Adipocyte (in vitro differentiated cells): ENCODE results near the gene RSBN1.
A peak's percentile ranks its signal among the peaks of the same experiment; 100 is the strongest.
"Not testable (repeated sequence)": the region's sequence is repeated elsewhere in the genome, so short reads cannot be mapped to it uniquely, and the experiment has no call there.

Source experiments
- DNase-seq: peaks from one replicate; pipeline ENCODE4 v3.0.0-alpha.2; 2015; ENCODE audit warnings: low read depth
- H3K27me3 ChIP-seq: replicated peaks from 2 replicates; pipeline ENCODE4 v1.7.0; 2013; ENCODE audit warnings: mild to moderate bottlenecking, low read length, moderate library complexity; ENCODE audit not compliant: control insufficient read depth, insufficient read depth
- H3K36me3 ChIP-seq: 2 replicates; pipeline ENCODE4 v1.7.0; 2013; ENCODE audit warnings: low read length, mild to moderate bottlenecking, moderate library complexity; ENCODE audit not compliant: control insufficient read depth, insufficient read depth, severe bottlenecking
- H3K4me1 ChIP-seq: 2 replicates; pipeline ENCODE4 v1.7.0; 2013; ENCODE audit warnings: mild to moderate bottlenecking, low read length, moderate library complexity; ENCODE audit not compliant: control insufficient read depth, insufficient read depth
- H3K4me3 ChIP-seq: 2 replicates; pipeline ENCODE4 v1.7.0; 2013; ENCODE audit warnings: mild to moderate bottlenecking, low read length, moderate library complexity
- H3K9ac ChIP-seq: 2 replicates; pipeline ENCODE4 v1.7.0; 2013; ENCODE audit warnings: mild to moderate bottlenecking, low read length, moderate library complexity
- H3K9me3 ChIP-seq: 2 replicates; pipeline ENCODE4 v1.7.0; 2013; ENCODE audit warnings: mild to moderate bottlenecking, low read length, moderate library complexity; ENCODE audit not compliant: control insufficient read depth

The RSBN1 gene

DNA sequence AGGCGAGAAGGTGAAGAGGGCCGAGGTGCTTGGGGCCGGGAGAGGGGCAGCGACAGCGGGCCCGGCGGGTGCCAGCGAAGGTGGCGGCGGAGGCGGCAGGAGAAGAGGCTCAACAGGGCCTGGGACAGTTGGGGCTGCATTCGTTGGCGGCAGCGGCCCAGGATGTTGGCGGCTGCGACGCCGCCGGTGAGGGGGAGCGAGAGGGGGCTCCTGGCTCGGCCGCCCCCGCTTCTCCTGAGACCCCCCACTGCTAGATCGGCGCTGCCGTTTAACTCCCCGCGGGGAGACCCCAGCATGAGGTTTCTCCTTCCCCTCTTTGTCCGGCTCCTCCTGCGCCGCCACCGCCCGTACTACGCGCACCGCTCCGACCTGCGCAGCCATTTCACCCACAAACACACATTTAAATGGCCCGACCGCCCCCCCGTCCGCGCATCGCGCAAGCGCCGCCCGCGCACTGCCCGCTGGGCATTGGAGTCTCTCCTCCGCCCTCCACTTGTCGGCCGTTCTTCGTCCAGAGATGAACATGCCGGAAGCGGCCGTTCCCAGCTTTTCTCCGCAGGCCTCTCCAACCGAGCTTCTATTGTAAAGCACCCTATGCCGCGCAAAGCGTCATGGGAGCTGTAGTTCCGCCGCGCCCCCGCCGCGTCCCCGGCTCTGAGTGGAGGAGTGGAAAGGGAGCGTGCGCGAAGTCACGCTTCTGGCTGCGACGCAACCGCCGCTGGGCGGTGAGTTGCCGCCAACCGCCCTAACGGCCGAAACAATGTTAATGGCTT is at the start of gene RSBN1:
TSS of gene RSBN1 (minus strand) at position 589 of the 773 bp plus-strand sequence. CDS start at position 525, 64 bp downstream.
- H3K4me1 ChIP-seq = peaks cover 26% of the 10 kb centered on the region
- no peaks in the 10 kb centered on the region for H3K27me3 ChIP-seq
- peak; percentile 100 for DNase-seq
- H3K9me3 ChIP-seq = no peaks in the 10 kb centered on the region
- H3K4me3 ChIP-seq = peak within 1 kb of the TSS; percentile 91
- peak within 1 kb of the TSS; percentile 94 for H3K9ac ChIP-seq
- no peaks in the 10 kb centered on the region for H3K36me3 ChIP-seq

DNA sequence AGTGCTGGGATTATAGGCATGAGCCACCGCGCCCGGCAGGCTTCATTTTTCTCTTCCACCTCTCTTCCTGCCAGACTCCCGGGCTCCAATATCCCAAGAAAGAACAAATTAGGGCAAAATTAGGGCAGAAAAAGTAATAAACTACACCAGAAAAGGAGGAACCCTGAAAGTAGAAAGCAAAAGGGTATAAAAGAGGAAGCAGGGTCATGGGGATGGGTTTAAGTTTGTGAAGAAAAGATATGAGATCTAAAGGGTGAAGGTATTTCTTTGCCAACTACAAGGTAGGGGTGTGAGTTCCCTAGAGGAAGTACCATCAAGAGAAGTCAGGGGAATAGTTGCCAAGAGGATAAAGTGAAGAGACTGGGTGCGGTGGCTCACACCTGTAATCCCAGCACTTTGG is 49.4 kb upstream of the RSBN1 start:
- Histone ChIP-seq H3K9ac (no peak overlapping the region), H3K9me3 (no peaks in the 10 kb centered on the region), H3K27me3 (no peaks in the 10 kb centered on the region), H3K4me1 (peaks cover 26% of the 10 kb centered on the region), H3K36me3 (no peaks in the 10 kb centered on the region), H3K4me3 (no peak overlapping the region)
- DNase-seq = no peak

DNA sequence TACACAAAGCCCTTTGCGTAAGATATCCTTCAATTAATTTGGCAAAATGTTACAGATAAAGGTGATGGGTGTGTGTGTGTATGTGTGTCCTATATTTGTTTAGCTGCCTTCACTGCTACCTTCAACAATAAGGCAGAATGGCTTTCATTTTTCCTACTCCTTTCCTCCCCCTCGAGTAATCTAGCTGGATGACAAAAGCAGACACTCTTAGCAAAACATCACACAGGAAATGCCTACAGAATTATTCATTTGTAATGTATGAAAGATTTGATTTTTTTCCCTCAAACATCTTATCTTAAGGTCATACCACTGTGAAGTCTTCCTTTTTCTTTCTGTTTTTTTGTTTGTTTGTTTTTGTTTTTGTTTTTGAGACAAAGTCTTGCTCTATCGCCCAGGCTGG is 48.6 kb upstream of the RSBN1 start:
- H3K4me1 ChIP-seq = peaks cover 33% of the 10 kb centered on the region
- no peaks in the 10 kb centered on the region for H3K36me3 ChIP-seq
- H3K4me3 ChIP-seq = peak overlapping the region; percentile 64
- H3K27me3 ChIP-seq = no peaks in the 10 kb centered on the region
- peak overlapping the region; percentile 71 for H3K9ac ChIP-seq
- no peaks in the 10 kb centered on the region for H3K9me3 ChIP-seq
- peak; percentile 74 for DNase-seq

DNA sequence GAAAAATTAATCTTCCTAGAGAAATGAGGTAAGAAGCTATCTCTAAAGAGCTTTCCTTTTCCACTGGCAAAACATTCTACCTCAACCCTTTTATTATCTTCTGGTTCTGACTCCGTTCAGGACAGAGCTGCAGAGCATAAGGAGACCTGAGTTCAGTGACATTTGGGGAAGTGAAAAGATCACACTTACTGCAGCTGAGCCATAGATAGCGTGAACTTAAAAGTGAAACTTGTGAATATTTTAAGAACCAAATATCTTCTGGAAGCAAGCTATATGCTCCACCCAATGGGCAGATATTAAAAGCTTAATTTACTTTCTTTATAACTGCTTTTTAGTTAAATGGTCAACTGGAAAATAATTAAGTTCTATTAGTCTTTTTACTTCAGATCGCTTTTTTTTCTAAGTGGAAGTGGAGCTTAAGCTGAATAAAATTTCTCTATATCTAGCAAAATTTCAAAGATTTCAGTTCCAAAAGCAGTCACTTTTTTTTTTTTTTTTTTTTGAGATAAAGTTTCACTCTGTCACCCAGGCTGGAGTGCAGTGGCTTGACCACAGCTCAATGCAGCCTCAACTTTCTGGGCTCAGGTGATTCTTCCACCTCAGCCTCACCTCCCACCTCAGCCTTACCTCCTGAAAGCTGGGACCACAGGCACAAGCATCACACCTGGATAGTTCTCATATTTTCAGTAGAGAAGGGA is 47.4 kb upstream of the RSBN1 start:
- no peak for DNase-seq
- no peaks in the 10 kb centered on the region for H3K36me3 ChIP-seq
- peak overlapping the region; percentile 71 for H3K9ac ChIP-seq
- peak overlapping the region; percentile 64 for H3K4me3 ChIP-seq
- H3K9me3 ChIP-seq = no peaks in the 10 kb centered on the region
- H3K27me3 ChIP-seq = no peaks in the 10 kb centered on the region
- H3K4me1 ChIP-seq = peaks cover 44% of the 10 kb centered on the region

DNA sequence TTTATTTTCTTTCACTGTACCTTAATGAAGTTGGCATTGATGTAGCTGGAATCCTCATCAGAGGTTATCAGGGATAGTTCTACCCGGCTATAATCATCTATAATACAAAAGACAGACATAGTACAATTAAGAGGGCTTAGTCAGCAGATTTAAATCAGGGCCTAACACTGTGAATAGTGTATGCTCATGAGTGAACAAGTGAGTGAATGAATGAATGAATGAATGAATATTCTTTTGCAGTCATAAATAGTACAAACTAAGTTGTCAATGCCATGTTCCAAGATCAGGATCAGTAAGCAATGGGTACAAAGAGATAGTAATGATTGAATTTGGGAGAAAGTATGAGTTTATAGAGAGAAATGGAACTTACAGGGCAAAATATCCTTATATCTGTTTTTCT is 46.7 kb upstream of the RSBN1 start:
- Histone ChIP-seq H3K4me1 (peaks cover 44% of the 10 kb centered on the region), H3K4me3 (peak overlapping the region; percentile 64), H3K27me3 (no peaks in the 10 kb centered on the region), H3K36me3 (no peaks in the 10 kb centered on the region), H3K9ac (peak overlapping the region; percentile 71), H3K9me3 (no peaks in the 10 kb centered on the region)
- no peak for DNase-seq

DNA sequence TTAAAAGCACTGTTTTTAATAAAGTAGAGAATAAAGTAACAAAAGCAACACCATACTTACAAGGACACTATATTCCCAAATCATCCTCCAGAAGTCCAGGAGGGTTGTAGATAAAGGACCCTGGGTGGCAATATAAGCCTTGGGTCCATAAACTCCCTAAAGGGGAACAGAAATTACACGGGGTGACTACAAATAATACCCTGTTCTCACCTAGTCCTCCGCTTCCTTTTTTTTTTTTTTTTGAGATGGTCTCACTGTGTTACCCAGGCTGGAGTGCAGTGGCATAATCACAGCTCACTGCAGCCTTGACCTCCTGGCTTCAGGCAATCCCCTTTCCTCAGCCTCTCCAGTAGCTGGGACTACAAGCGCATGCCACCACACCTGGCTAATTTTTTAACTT is 46.1 kb upstream of the RSBN1 start:
- H3K4me3 ChIP-seq = no peak overlapping the region
- peaks cover 44% of the 10 kb centered on the region for H3K4me1 ChIP-seq
- no peak overlapping the region for H3K9ac ChIP-seq
- no peaks in the 10 kb centered on the region for H3K36me3 ChIP-seq
- H3K27me3 ChIP-seq = no peaks in the 10 kb centered on the region
- DNase-seq = no peak
- H3K9me3 ChIP-seq = no peaks in the 10 kb centered on the region

DNA sequence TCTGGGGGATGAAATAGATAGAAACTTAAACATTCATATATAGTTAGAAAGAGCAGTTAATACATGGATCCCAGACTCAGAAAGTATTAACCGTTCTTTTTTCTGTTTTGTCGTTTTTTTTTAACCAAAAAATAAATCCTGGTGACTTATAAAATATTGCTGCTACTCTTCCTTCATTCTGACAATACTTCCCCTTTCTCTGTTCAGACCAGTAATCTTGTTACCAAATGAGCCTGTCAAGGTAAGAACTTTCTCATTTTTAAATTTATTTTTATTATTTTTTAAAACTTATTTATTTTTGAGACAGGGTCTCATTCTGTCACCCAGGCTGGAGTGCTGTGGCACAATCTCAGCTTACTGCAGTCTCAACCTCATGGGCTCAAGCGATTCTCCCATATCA is 45.5 kb upstream of the RSBN1 start:
- Histone ChIP-seq H3K9me3 (no peaks in the 10 kb centered on the region), H3K9ac (no peak overlapping the region), H3K4me1 (peaks cover 44% of the 10 kb centered on the region), H3K4me3 (no peak overlapping the region), H3K27me3 (no peaks in the 10 kb centered on the region), H3K36me3 (no peaks in the 10 kb centered on the region)
- DNase-seq = no peak

DNA sequence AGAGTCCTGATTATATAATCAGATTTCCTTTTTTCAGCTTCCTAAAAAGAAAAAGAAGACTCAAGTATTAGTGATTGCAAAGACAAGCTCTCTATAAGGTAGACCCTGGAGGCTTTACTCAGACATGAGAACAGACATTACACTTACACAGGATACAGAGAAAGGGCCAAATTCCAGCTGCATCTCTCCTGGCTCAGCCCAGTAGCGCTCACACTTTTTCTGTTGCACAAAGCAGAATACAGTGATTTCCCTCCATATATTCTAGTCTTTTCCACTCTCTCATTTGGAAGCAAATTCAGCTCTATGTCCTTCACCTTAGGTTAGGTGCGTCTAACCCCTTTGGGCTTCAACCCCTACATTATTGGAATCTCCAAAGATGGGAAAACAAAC is 44.1 kb upstream of the RSBN1 start:
- Histone ChIP-seq H3K27me3 (no peaks in the 10 kb centered on the region), H3K9ac (no peak overlapping the region), H3K36me3 (no peaks in the 10 kb centered on the region), H3K4me3 (peak overlapping the region; percentile 2), H3K9me3 (no peaks in the 10 kb centered on the region), H3K4me1 (peaks cover 57% of the 10 kb centered on the region)
- DNase-seq = peak; percentile 21

DNA sequence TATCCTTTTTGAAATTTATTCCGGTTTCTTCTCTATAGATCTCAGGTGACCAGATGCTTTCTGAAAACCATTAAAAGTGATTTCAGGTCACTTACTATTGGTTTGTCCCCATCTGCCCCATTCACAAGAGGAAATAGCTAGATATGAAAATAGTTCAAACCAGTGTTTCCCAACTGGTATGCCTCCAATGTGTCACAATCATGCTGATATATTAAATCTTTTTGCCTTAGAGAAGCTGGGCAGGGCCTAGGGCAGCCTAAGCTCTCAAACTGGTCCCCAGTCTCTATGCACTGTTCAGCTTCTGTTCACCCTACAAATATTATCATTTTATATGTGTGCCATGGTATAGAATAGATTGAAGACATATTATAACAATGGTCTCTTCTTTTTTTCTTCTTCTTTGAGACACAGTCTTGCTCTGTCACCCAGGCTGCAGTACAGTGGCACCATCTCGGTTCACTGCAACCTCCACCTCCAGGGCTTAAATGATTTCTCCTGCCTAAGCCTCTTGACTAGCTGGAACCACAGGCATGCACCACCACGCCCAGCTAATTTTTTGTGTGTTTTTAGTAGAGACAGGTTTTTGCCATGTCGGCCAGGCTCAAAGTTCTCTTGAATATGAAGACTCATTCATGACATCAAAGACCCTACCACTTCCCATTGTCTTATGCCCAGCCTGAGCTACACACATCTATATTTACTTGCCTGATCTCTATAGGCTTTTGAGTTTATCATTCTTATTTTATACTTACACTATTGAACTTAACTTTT is 43.5 kb upstream of the RSBN1 start:
- Histone ChIP-seq H3K9ac (no peak overlapping the region), H3K4me3 (peak overlapping the region; percentile 5), H3K9me3 (no peaks in the 10 kb centered on the region), H3K27me3 (no peaks in the 10 kb centered on the region), H3K36me3 (no peaks in the 10 kb centered on the region), H3K4me1 (peaks cover 57% of the 10 kb centered on the region)
- DNase-seq = peak; percentile 27

DNA sequence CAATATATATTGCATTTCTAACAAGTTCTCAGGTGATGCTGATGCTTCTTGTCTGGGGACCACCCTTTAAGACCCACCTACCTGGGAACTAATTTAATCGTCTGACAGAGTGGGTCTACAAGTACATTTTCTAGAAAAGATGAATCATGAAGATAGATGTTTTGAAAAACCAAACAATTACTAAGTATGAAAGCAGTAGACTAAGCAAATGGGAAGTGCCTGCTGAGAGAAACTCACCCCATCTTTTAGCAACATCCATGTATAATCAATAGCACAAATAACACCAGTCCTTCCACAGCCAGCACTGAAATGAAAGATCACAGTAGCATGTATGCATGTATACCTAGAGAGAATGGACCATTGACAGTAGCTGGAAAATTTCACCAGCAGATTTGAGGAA is 42.0 kb upstream of the RSBN1 start:
- no peak overlapping the region for H3K9ac ChIP-seq

DNA sequence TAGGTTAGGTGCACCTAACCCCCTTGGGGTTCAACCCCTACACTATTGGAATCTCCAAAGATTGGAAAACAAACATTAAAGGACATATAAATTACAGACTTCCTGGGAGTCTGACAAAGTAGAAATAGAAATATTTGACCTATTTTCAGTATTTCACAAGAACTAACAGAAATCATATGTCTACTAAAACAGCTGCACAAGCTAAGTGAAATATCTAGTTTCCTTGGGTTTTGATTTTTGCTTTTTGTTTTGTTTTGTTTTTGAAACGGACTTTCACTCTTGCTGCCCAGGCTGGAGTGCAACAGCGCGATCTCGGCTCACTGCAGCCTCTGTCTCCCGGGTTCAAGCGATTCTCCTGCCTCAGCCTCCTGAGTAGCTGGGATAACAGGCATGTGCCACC is 40.4 kb upstream of the RSBN1 start:
- peaks cover 52% of the 10 kb centered on the region for H3K4me1 ChIP-seq
- H3K4me3 ChIP-seq = peak overlapping the region; percentile 49
- not testable (repeated sequence) for H3K27me3 ChIP-seq, H3K36me3 ChIP-seq, H3K9me3 ChIP-seq
- peak; percentile 52 for DNase-seq
- peak overlapping the region; percentile 34 for H3K9ac ChIP-seq

More for the DNA sequence above, 42.0 kb upstream of the RSBN1 start:
- H3K4me3 ChIP-seq = no peak overlapping the region
- peaks cover 46% of the 10 kb centered on the region for H3K4me1 ChIP-seq
- no peaks in the 10 kb centered on the region for H3K36me3 ChIP-seq
- H3K9me3 ChIP-seq = no peaks in the 10 kb centered on the region
- no peak for DNase-seq
- no peaks in the 10 kb centered on the region for H3K27me3 ChIP-seq
